ENCODE measurements around the gene PPP1CA. TPM values are rescaled to one million over a fixed set of nuclear protein-coding genes. Genes with fewer than 3 reads are reported as not detected.

PPP1CA gene
- 10 to 100 TPM; 62.4 to 92.9 TPM for total RNA-seq
- polyA plus RNA-seq, result 10 to 100 TPM; 74.2 to 77.6 TPM

DNA sequence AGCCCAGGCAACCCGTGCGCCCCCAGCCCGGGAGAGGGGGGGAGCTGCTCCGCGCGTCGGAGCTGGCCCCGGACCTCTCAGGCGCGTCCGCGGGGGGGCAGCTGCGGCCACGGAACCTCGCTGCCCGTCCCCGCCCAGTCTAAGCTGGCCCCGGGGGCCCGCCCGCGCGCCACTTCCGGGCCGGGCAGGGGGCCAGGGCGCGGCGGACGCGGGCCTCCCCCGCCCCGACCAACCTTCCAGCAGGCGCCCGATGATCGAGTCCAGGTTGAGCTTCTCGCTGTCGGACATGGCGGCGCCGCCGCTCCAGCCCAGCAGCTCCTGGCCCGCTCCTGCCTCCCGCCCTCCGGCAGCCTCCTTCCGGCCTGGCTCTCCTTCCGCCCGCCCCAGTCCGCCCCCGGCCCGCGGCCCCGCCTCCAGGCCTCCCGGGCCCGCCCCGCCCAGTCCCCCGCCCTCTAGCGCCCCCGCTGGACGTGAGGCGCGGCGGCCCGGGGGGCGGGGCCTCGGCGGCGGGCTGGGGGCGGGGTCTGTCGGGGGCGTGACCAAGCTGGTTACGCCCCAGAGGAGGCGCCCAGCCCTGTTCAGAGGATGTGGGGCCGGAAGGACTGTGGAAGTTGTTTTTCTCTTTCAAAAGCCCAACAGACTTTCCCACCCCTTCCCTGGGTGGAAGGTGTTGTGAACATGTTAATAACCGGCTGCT lies at the start of gene PPP1CA:
Gene PPP1CA (minus strand): TSS at position 364 of the 697 bp plus-strand sequence. CDS start 76 bp downstream, at position 288.
- Histone ChIP-seq H3K36me3 (ENCODE audit: control insufficient read depth in 4 of 4, insufficient read depth in 3 of 4, low read depth in 1 of 4, low read length in 3 of 4) (peaks cover 11 to 24% (median 19%) of the 10 kb centered on the region in 4 donors), H3K4me1 (ENCODE audit: control insufficient read depth in 4 of 4, insufficient read depth in 4 of 4, low read length in 3 of 4) (peaks cover 11 to 33% (median 19%) of the 10 kb centered on the region in 4 donors), H3K4me3 (ENCODE audit: low read depth in 1 of 3, low read length in 3 of 3) (peak within 1 kb of the TSS; percentile 75 to 95 (median 89)), H3K27me3 (ENCODE audit: control insufficient read depth in 4 of 4, insufficient read depth in 4 of 4, low read length in 3 of 4) (no peaks in the 10 kb centered on the region), H3K9ac (ENCODE audit: low read depth in 1 of 2, low read length in 2 of 2) (peak within 1 kb of the TSS; percentile 86 to 87), H3K27ac (ENCODE audit: low read depth in 1 of 2, low read length in 2 of 2) (peak within 1 kb of the TSS; percentile 89 to 90), H3K9me3 (ENCODE audit: control insufficient read depth in 4 of 4, low read length in 3 of 4) (no peaks in the 10 kb centered on the region)
- TF ChIP-seq SP1 (IDR thresholded peaks at IDR 0.05) (peak; percentile 54), HNF4G (IDR thresholded peaks at IDR 0.05) (no peak), FOXA2 (IDR thresholded peaks at IDR 0.05) (no peak), GABPA (IDR thresholded peaks at IDR 0.05 in 1 of 2, conservative IDR thresholded peaks at IDR 0.05 in 1 of 2) (peak in 1 of 2 donors; percentile 64), EGR1 (IDR thresholded peaks at IDR 0.05; ENCODE audit: low read depth in 2 of 2) (no peak), HNF4A (conservative IDR thresholded peaks at IDR 0.05) (no peak), NR2F2 (IDR thresholded peaks at IDR 0.05) (peak; percentile 7), FOXA1 (IDR thresholded peaks at IDR 0.05) (no peak), YY1 (IDR thresholded peaks at IDR 0.05) (peak; percentile 28), RAD21 (IDR thresholded peaks at IDR 0.05) (peak; percentile 31 to 46), RXRA (IDR thresholded peaks at IDR 0.05) (no peak), TAF1 (conservative IDR thresholded peaks at IDR 0.05) (no peak), JUND (IDR thresholded peaks at IDR 0.05) (no peak)
- TF ChIP-seq, protein P1, sequence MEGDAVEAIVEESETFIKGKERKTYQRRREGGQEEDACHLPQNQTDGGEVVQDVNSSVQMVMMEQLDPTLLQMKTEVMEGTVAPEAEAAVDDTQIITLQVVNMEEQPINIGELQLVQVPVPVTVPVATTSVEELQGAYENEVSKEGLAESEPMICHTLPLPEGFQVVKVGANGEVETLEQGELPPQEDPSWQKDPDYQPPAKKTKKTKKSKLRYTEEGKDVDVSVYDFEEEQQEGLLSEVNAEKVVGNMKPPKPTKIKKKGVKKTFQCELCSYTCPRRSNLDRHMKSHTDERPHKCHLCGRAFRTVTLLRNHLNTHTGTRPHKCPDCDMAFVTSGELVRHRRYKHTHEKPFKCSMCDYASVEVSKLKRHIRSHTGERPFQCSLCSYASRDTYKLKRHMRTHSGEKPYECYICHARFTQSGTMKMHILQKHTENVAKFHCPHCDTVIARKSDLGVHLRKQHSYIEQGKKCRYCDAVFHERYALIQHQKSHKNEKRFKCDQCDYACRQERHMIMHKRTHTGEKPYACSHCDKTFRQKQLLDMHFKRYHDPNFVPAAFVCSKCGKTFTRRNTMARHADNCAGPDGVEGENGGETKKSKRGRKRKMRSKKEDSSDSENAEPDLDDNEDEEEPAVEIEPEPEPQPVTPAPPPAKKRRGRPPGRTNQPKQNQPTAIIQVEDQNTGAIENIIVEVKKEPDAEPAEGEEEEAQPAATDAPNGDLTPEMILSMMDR (IDR thresholded peaks at IDR 0.05; ENCODE audit: low read depth, low read length, missing input control), result peak; percentile 48
- TF ChIP-seq, protein P2, sequence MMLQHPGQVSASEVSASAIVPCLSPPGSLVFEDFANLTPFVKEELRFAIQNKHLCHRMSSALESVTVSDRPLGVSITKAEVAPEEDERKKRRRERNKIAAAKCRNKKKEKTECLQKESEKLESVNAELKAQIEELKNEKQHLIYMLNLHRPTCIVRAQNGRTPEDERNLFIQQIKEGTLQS (IDR thresholded peaks at IDR 0.05), result no peak
- TF ChIP-seq, protein P3, sequence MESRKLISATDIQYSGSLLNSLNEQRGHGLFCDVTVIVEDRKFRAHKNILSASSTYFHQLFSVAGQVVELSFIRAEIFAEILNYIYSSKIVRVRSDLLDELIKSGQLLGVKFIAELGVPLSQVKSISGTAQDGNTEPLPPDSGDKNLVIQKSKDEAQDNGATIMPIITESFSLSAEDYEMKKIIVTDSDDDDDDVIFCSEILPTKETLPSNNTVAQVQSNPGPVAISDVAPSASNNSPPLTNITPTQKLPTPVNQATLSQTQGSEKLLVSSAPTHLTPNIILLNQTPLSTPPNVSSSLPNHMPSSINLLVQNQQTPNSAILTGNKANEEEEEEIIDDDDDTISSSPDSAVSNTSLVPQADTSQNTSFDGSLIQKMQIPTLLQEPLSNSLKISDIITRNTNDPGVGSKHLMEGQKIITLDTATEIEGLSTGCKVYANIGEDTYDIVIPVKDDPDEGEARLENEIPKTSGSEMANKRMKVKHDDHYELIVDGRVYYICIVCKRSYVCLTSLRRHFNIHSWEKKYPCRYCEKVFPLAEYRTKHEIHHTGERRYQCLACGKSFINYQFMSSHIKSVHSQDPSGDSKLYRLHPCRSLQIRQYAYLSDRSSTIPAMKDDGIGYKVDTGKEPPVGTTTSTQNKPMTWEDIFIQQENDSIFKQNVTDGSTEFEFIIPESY (IDR thresholded peaks at IDR 0.05), result no peak
- TF ChIP-seq, protein P4, sequence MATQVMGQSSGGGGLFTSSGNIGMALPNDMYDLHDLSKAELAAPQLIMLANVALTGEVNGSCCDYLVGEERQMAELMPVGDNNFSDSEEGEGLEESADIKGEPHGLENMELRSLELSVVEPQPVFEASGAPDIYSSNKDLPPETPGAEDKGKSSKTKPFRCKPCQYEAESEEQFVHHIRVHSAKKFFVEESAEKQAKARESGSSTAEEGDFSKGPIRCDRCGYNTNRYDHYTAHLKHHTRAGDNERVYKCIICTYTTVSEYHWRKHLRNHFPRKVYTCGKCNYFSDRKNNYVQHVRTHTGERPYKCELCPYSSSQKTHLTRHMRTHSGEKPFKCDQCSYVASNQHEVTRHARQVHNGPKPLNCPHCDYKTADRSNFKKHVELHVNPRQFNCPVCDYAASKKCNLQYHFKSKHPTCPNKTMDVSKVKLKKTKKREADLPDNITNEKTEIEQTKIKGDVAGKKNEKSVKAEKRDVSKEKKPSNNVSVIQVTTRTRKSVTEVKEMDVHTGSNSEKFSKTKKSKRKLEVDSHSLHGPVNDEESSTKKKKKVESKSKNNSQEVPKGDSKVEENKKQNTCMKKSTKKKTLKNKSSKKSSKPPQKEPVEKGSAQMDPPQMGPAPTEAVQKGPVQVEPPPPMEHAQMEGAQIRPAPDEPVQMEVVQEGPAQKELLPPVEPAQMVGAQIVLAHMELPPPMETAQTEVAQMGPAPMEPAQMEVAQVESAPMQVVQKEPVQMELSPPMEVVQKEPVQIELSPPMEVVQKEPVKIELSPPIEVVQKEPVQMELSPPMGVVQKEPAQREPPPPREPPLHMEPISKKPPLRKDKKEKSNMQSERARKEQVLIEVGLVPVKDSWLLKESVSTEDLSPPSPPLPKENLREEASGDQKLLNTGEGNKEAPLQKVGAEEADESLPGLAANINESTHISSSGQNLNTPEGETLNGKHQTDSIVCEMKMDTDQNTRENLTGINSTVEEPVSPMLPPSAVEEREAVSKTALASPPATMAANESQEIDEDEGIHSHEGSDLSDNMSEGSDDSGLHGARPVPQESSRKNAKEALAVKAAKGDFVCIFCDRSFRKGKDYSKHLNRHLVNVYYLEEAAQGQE (IDR thresholded peaks at IDR 0.05), result peak; percentile 36
- TF ChIP-seq, protein P5, sequence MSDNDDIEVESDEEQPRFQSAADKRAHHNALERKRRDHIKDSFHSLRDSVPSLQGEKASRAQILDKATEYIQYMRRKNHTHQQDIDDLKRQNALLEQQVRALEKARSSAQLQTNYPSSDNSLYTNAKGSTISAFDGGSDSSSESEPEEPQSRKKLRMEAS (IDR thresholded peaks at IDR 0.05), result no peak
- DNase-seq (ENCODE audit: low spot score), result peak; percentile 97
- under 1% methylated on average over 73 of the region's 73 CpGs for WGBS

Measured in liver (tissue), 9 donors.